Uterus (tissue), 2 donors: ENCODE results near the gene ZNF19.

ENCODE experiments used
- CTCF ChIP-seq, 4 experiments: fragments of 200-600 bp in 2 of 4; fragments of 450-650 bp in 2 of 4; sonication (generic) in 2 of 4; IDR thresholded peaks; one replicate each; pipeline ENCODE4 v1.5.1; 2016 to 2019; ENCODE audit warnings: antibody characterized with exemption in 4 of 4, mild to moderate bottlenecking in 2 of 4, moderate library complexity in 1 of 4
- POLR2A ChIP-seq, 2 donors: fragments of 450-650 bp; IDR thresholded peaks; one replicate each; pipeline ENCODE4 v1.6.1; 2016; ENCODE audit warnings: antibody characterized with exemption in 2 of 2, mild to moderate bottlenecking in 1 of 2, moderate library complexity in 1 of 2

DNA sequence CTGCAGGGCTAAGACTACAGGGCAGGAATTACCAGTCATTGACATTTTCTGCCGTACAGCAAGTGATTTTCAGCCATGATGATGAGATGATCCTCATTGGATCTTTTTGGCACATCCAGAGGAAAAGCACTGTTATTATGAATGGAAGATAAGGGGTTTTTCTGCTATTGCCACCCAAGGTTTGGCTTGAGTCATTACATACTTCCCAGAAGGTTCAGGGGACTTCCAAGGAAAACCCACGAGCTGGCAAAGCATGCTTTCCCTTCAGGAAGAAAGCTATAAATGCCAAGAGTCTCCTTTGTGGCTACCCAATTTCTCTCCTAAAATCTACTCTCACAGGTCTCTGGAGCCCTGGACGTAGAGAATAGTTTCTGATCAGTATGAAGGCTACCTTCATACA, 43.2 kb upstream of the ZNF19 start:
- no peak for TF ChIP-seq CTCF (IDR thresholded peaks at IDR 0.05)
- no peak for TF ChIP-seq POLR2A (IDR thresholded peaks at IDR 0.05)
